H9 (cell line): ENCODE results near the gene RFPL2. TPM values are rescaled to one million over a fixed set of nuclear protein-coding genes. Genes with fewer than 3 reads are reported as not detected.
"Not testable (repeated sequence)": the region's sequence is repeated elsewhere in the genome, so short reads cannot be mapped to it uniquely, and the experiment has no call there.

Experiments
- DNase-seq: peaks from one replicate; pipeline ENCODE4 v3.0.0-alpha.2; 2017
- H2AFZ ChIP-seq: one replicate; pipeline ENCODE4 v1.6.1; 2013; ENCODE audit warnings: mild to moderate bottlenecking, low read length, control low read depth, moderate library complexity
- H2AK5ac ChIP-seq: 2 replicates; pipeline ENCODE4 v1.6.1; 2013; ENCODE audit warnings: low read length, control low read depth, mixed read lengths; ENCODE audit not compliant: insufficient read length
- H2BK120ac ChIP-seq: one replicate; pipeline ENCODE4 v1.6.1; 2013; ENCODE audit warnings: low read depth, mild to moderate bottlenecking, low read length, control low read depth, inconsistent platforms; ENCODE audit not compliant: poor library complexity, severe bottlenecking
- H2BK12ac ChIP-seq: 2 replicates; pipeline ENCODE4 v1.6.1; 2013; ENCODE audit warnings: low read length, control low read depth, mixed read lengths, low read depth; ENCODE audit not compliant: insufficient read length
- H2BK15ac ChIP-seq: 2 replicates; pipeline ENCODE4 v1.6.1; 2013; ENCODE audit warnings: low read depth, low read length, control low read depth
- H2BK20ac ChIP-seq: one replicate; pipeline ENCODE4 v1.6.1; 2013; ENCODE audit warnings: low read depth, mild to moderate bottlenecking, low read length, control low read depth, inconsistent platforms; ENCODE audit not compliant: poor library complexity, severe bottlenecking
- H2BK5ac ChIP-seq: 2 replicates; pipeline ENCODE4 v1.6.1; 2013; ENCODE audit warnings: low read length, control low read depth, mixed read lengths; ENCODE audit not compliant: insufficient read length
- H3K14ac ChIP-seq: 2 replicates; pipeline ENCODE4 v1.6.1; 2013; ENCODE audit warnings: low read length, control low read depth; ENCODE audit not compliant: insufficient read depth
- H3K18ac ChIP-seq: 2 replicates; pipeline ENCODE4 v1.6.1; 2013; ENCODE audit warnings: low read depth, mild to moderate bottlenecking, mixed read lengths, low read length, control low read depth; ENCODE audit not compliant: insufficient read length
- H3K23ac ChIP-seq: 2 replicates; pipeline ENCODE4 v1.6.1; 2013; ENCODE audit warnings: low read length, control low read depth, mixed read lengths, low read depth; ENCODE audit not compliant: insufficient read length
- H3K23me2 ChIP-seq: 2 replicates; pipeline ENCODE4 v1.6.1; 2013; ENCODE audit warnings: low read depth, mild to moderate bottlenecking, mixed read lengths, low read length, control low read depth; ENCODE audit not compliant: insufficient read length, poor library complexity, severe bottlenecking
- H3K27ac ChIP-seq: 2 replicates; pipeline ENCODE4 v1.5.1; 2013; ENCODE audit warnings: low read length, control low read depth, mixed read lengths, low read depth; ENCODE audit not compliant: insufficient read length
- H3K27me3 ChIP-seq: 2 replicates; pipeline ENCODE4 v1.6.1; 2013; ENCODE audit warnings: low read length, control low read depth, inconsistent platforms; ENCODE audit not compliant: insufficient read depth
- H3K4ac ChIP-seq: 2 replicates; pipeline ENCODE4 v1.6.1; 2013; ENCODE audit warnings: low read depth, mild to moderate bottlenecking, control low read depth, inconsistent platforms, low read length, moderate library complexity
- H3K4me1 ChIP-seq: 2 replicates; pipeline ENCODE4 v1.6.1; 2013; ENCODE audit warnings: low read length, control low read depth, inconsistent platforms; ENCODE audit not compliant: insufficient read depth
- H3K4me2 ChIP-seq: 2 replicates; pipeline ENCODE4 v1.6.1; 2013; ENCODE audit warnings: low read length, control low read depth, mixed read lengths; ENCODE audit not compliant: insufficient read length, insufficient read depth
- H3K56ac ChIP-seq: 2 replicates; pipeline ENCODE4 v1.6.1; 2013; ENCODE audit warnings: low read depth, mild to moderate bottlenecking, mixed read lengths, low read length, control low read depth; ENCODE audit not compliant: insufficient read length
- H3K79me1 ChIP-seq: 2 replicates; pipeline ENCODE4 v1.6.1; 2013; ENCODE audit warnings: low read depth, mild to moderate bottlenecking, moderate library complexity, low read length, control low read depth, inconsistent platforms; ENCODE audit not compliant: insufficient read depth, poor library complexity, severe bottlenecking
- H3K79me2 ChIP-seq: 2 replicates; pipeline ENCODE4 v1.6.1; 2013; ENCODE audit warnings: low read length, control low read depth, inconsistent platforms; ENCODE audit not compliant: insufficient read depth
- H3K9ac ChIP-seq: 2 replicates; pipeline ENCODE4 v1.6.1; 2013; ENCODE audit warnings: low read length, control low read depth, mixed read lengths; ENCODE audit not compliant: insufficient read length; ENCODE audit errors: extremely low read depth
- H3K9me3 ChIP-seq: one replicate; pipeline ENCODE4 v1.6.1; 2013; ENCODE audit warnings: low read depth, low read length, inconsistent platforms; ENCODE audit not compliant: control insufficient read depth
- H3T11ph ChIP-seq: one replicate; pipeline ENCODE4 v1.6.1; 2013; ENCODE audit warnings: mild to moderate bottlenecking, low read length, control low read depth, inconsistent platforms
- H4K20me1 ChIP-seq: one replicate; pipeline ENCODE4 v1.6.1; 2013; ENCODE audit not compliant: control insufficient read depth, insufficient read length, insufficient read depth
- H4K5ac ChIP-seq: 2 replicates; pipeline ENCODE4 v1.6.1; 2013; ENCODE audit warnings: low read depth, mild to moderate bottlenecking, mixed read lengths, low read length, control low read depth; ENCODE audit not compliant: insufficient read length
- H4K8ac ChIP-seq: replicated peaks from 2 replicates; pipeline ENCODE4 v1.6.1; 2013; ENCODE audit warnings: low read length, control low read depth, mixed read lengths, low read depth; ENCODE audit not compliant: insufficient read length
- H4K91ac ChIP-seq: 2 replicates; pipeline ENCODE4 v1.6.1; 2013; ENCODE audit warnings: low read depth, mild to moderate bottlenecking, moderate library complexity, mixed read lengths, low read length, control low read depth; ENCODE audit not compliant: insufficient read length
- H3K27ac Mint-ChIP-seq, 3 experiments: 2 replicates in 2 of 3; 3 replicates in 1 of 3; pipeline ENCODE4 v1.8.0; 2020 to 2021; ENCODE audit warnings: mixed read lengths in 3 of 3, mild to moderate bottlenecking in 1 of 3, moderate library complexity in 1 of 3
- H3K27me3 Mint-ChIP-seq: 2 replicates; pipeline ENCODE4 v1.8.0; 2021; ENCODE audit warnings: low read depth, mild to moderate bottlenecking, moderate library complexity, mixed read lengths
- H3K36me3 Mint-ChIP-seq, 3 experiments: 2 replicates in 2 of 3; 3 replicates in 1 of 3; pipeline ENCODE4 v1.8.0; 2020 to 2021; ENCODE audit warnings: low read depth in 3 of 3, mixed read lengths in 3 of 3; ENCODE audit not compliant: insufficient read depth in 1 of 3
- H3K4me1 Mint-ChIP-seq, 2 experiments: 2 replicates each; pipeline ENCODE4 v1.8.0; 2020; ENCODE audit warnings: mixed read lengths in 2 of 2
- H3K4me3 Mint-ChIP-seq, 2 experiments: 2 replicates in 1 of 2; 3 replicates in 1 of 2; pipeline ENCODE4 v1.8.0; 2020 to 2021; ENCODE audit warnings: mild to moderate bottlenecking in 2 of 2, mixed read lengths in 2 of 2, moderate library complexity in 1 of 2
- H3K9me3 Mint-ChIP-seq, 2 experiments: 2 replicates in 1 of 2; 3 replicates in 1 of 2; pipeline ENCODE4 v1.8.0; 2020; ENCODE audit warnings: mild to moderate bottlenecking in 2 of 2, mixed read lengths in 2 of 2, moderate library complexity in 1 of 2
- WGBS: extraction: QIAGEN DNeasy Blood & Tissue Kit; methylation state at CpG from one replicate; pipeline ENCODE4 v1.1.7; 2013; ENCODE audit warnings: missing lambda C conversion rate, low lambda C conversion rate, mixed read lengths; ENCODE audit not compliant: insufficient read length; ENCODE audit errors: extremely low coverage; 5-methylcytosine and 5-hydroxymethylcytosine counted together
- total RNA-seq: library from RNA; stranded (reverse); gene quantifications from 2 replicates; pipeline ENCODE4 v1.2.1, GENCODE V29; 2021

RFPL2 gene
- total RNA-seq, 1 experiment from 2014 or later, result not detected

GRCh38 chr22:32150647-32151046 is 54.2 kb downstream of the RFPL2 start:
- not testable (repeated sequence) for H4K5ac ChIP-seq, H4K20me1 ChIP-seq, H3T11ph ChIP-seq, H3K23me2 ChIP-seq, H3K18ac ChIP-seq, H3K4ac ChIP-seq, H4K91ac ChIP-seq, H4K8ac ChIP-seq, H2BK120ac ChIP-seq, H2AK5ac ChIP-seq, H3K4me3 Mint-ChIP-seq, H3K27ac Mint-ChIP-seq, H2BK15ac ChIP-seq, H3K9ac ChIP-seq, H3K36me3 Mint-ChIP-seq, H3K14ac ChIP-seq, H3K56ac ChIP-seq, H2BK5ac ChIP-seq, H3K23ac ChIP-seq, H3K79me2 ChIP-seq, DNase-seq, H2BK20ac ChIP-seq, H3K4me2 ChIP-seq, H2AFZ ChIP-seq, H3K79me1 ChIP-seq, H3K27me3 ChIP-seq, H3K27ac ChIP-seq, H3K9me3 ChIP-seq, H2BK12ac ChIP-seq, H3K9me3 Mint-ChIP-seq, H3K4me1 ChIP-seq
- peaks cover 18 to 21% of the 10 kb centered on the region in 2 experiments for H3K4me1 Mint-ChIP-seq
- whole genome bisulfite sequencing, result no CpG with 5 or more reads among the region's 7 CpGs
- peaks cover 16% of the 10 kb centered on the region for H3K27me3 Mint-ChIP-seq

- H2BK15ac ChIP-seq, H3K14ac ChIP-seq, H3K27ac Mint-ChIP-seq, H2BK120ac ChIP-seq, H3K18ac ChIP-seq, H3K27me3 ChIP-seq, H3K9me3 ChIP-seq, H3K27me3 Mint-ChIP-seq, H3K36me3 Mint-ChIP-seq, H2AFZ ChIP-seq, H4K8ac ChIP-seq, H3K79me2 ChIP-seq, H3K4me3 Mint-ChIP-seq, H3K9me3 Mint-ChIP-seq, H4K20me1 ChIP-seq, H3K23ac ChIP-seq, H3K4me2 ChIP-seq, H4K5ac ChIP-seq, DNase-seq, H3K79me1 ChIP-seq, H2BK12ac ChIP-seq, H3K4ac ChIP-seq, H3K27ac ChIP-seq, H2AK5ac ChIP-seq, H3K9ac ChIP-seq, H3T11ph ChIP-seq, H3K23me2 ChIP-seq, H3K56ac ChIP-seq, H4K91ac ChIP-seq, H2BK20ac ChIP-seq, H2BK5ac ChIP-seq, H3K4me1 ChIP-seq: not testable (repeated sequence)
- WGBS, result 100% methylated on average over 1 of the region's 4 CpGs
- peaks cover 18 to 21% of the 10 kb centered on the region in 2 experiments for H3K4me1 Mint-ChIP-seq
Observed at GRCh38 chr22:32148372-32148771, 56.5 kb downstream of the RFPL2 start.
